ENCODE measurements around the gene SSBP3.

SSBP3 gene

GRCh38 chr1:54302951-54303843, 103.0 kb downstream of the SSBP3 start:
- TF ChIP-seq CTCF (IDR thresholded peaks at IDR 0.05; ENCODE audit: extremely low read depth, insufficient read depth, missing control alignments), result no peak
- DNase-seq (ENCODE audit: low spot score), result no peak
- in situ Hi-C loops (cut with MboI; ENCODE audit: low pct_unique_long_range_greater_than_20kb, low sequenced_read_pairs, unreplicated experiment), result no loop called here

GRCh38 chr1:54302549-54302948, 103.6 kb downstream of the SSBP3 start:
- in situ Hi-C loops (cut with MboI; ENCODE audit: low pct_unique_long_range_greater_than_20kb, low sequenced_read_pairs, unreplicated experiment), result no loop called here
- DNase-seq (ENCODE audit: low spot score), result no peak
- no peak for TF ChIP-seq CTCF (IDR thresholded peaks at IDR 0.05; ENCODE audit: extremely low read depth, insufficient read depth, missing control alignments)

GRCh38 chr1:54301497-54301896, 104.7 kb downstream of the SSBP3 start:
- no peak for TF ChIP-seq CTCF (IDR thresholded peaks at IDR 0.05; ENCODE audit: extremely low read depth, insufficient read depth, missing control alignments)
- in situ Hi-C loops (cut with MboI; ENCODE audit: low pct_unique_long_range_greater_than_20kb, low sequenced_read_pairs, unreplicated experiment), result no loop called here
- DNase-seq (ENCODE audit: low spot score), result no peak

- in situ Hi-C loops (cut with MboI; ENCODE audit: low pct_unique_long_range_greater_than_20kb, low sequenced_read_pairs, unreplicated experiment), result no loop called here
- no peak for TF ChIP-seq CTCF (IDR thresholded peaks at IDR 0.05; ENCODE audit: extremely low read depth, insufficient read depth, missing control alignments)
- no peak for DNase-seq (ENCODE audit: low spot score)
These were observed 105.8 kb downstream of the SSBP3 start for GRCh38 chr1:54300401-54300800.

GRCh38 chr1:54299037-54299436, 107.2 kb downstream of the SSBP3 start:
- TF ChIP-seq CTCF (IDR thresholded peaks at IDR 0.05; ENCODE audit: extremely low read depth, insufficient read depth, missing control alignments), result no peak
- in situ Hi-C loops (cut with MboI; ENCODE audit: low pct_unique_long_range_greater_than_20kb, low sequenced_read_pairs, unreplicated experiment), result no loop called here
- no peak for DNase-seq (ENCODE audit: low spot score)

GRCh38 chr1:54298284-54299033, 107.7 kb downstream of the SSBP3 start:
- no peak for TF ChIP-seq CTCF (IDR thresholded peaks at IDR 0.05; ENCODE audit: extremely low read depth, insufficient read depth, missing control alignments)
- DNase-seq (ENCODE audit: low spot score), result no peak
- in situ Hi-C loops (cut with MboI; ENCODE audit: low pct_unique_long_range_greater_than_20kb, low sequenced_read_pairs, unreplicated experiment), result no loop called here

Measured in GM13977 (cell line).